Mucosa of stomach (tissue), 1 donor: Measurements from ENCODE around the gene NAALAD2.
"Not testable (repeated sequence)": the region's sequence is repeated elsewhere in the genome, so short reads cannot be mapped to it uniquely, and the experiment has no call there.

Experiments
- H3K27me3 ChIP-seq: one replicate; pipeline ENCODE4 v1.7.0; 2013; ENCODE audit warnings: mild to moderate bottlenecking, low read length; ENCODE audit not compliant: control insufficient read depth, insufficient read depth
- H3K36me3 ChIP-seq: one replicate; pipeline ENCODE4 v1.7.0; 2013; ENCODE audit warnings: low read length; ENCODE audit not compliant: control insufficient read depth, insufficient read depth
- H3K4me1 ChIP-seq: one replicate; pipeline ENCODE4 v1.7.0; 2013; ENCODE audit warnings: mild to moderate bottlenecking, low read length; ENCODE audit not compliant: control insufficient read depth, insufficient read depth
- H3K4me3 ChIP-seq: one replicate; pipeline ENCODE4 v1.7.0; 2013; ENCODE audit warnings: low read length
- H3K9ac ChIP-seq: one replicate; pipeline ENCODE4 v1.7.0; 2013; ENCODE audit warnings: mild to moderate bottlenecking, low read length, moderate library complexity
- H3K9me3 ChIP-seq: one replicate; pipeline ENCODE4 v1.7.0; 2013; ENCODE audit warnings: mild to moderate bottlenecking, low read length, moderate library complexity; ENCODE audit not compliant: control insufficient read depth
- donor health status: Pancreatic carcinoma.

NAALAD2 gene

DNA sequence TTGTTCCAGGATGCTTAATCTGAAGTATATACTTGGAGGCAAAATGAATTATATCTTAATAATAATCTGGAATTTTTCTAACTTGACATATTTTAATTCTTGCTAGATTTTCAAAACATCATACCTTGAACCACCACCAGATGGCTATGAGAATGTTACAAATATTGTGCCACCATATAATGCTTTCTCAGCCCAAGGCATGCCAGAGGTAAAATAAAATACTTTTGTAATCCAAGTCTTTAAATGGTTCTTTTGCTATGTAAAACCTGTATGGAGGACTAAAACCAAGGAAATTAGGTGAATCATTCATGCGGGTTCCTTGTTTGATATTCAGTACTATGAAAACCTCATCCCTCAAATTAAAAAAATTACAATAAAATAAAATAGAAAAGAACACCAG lies 14.4 kb downstream of the NAALAD2 start:
- Histone ChIP-seq H3K4me3 (no peak overlapping the region), H3K27me3 (no peaks in the 10 kb centered on the region), H3K36me3 (no peaks in the 10 kb centered on the region), H3K9ac (no peak overlapping the region), H3K4me1 (no peaks in the 10 kb centered on the region), H3K9me3 (no peaks in the 10 kb centered on the region)

DNA sequence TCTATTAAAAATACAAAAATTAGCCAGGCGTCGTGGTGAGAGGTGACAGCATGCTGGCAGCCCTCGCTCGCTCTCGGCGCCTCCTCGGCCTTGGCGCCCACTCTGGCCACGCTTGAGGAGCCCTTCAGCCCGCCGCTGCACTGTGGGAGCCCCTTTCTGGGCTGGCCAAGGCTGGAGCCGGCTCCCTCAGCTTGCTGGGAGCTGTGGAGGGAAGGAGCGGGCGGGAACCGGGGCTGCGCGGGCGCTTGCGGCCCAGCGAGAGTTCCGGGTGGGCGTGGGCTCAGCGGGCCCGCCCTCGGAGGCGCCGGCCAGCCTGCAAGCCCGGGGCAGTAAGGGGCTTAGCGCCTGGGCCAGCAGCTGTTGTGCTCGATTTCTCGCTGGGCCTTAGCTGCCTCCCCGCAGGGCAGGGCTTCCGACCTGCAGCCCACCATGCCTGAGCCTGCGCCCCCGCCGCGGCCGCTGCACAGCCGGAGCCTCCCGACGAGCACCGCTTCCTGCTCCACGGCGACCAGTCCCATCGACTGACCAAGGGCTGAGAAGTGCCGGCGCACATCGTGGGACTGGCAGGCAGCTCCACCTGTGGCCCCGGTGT lies 32.6 kb downstream of the NAALAD2 start:
- not testable (repeated sequence) for H3K9me3 ChIP-seq, H3K36me3 ChIP-seq, H3K27me3 ChIP-seq, H3K9ac ChIP-seq, H3K4me1 ChIP-seq, H3K4me3 ChIP-seq

DNA sequence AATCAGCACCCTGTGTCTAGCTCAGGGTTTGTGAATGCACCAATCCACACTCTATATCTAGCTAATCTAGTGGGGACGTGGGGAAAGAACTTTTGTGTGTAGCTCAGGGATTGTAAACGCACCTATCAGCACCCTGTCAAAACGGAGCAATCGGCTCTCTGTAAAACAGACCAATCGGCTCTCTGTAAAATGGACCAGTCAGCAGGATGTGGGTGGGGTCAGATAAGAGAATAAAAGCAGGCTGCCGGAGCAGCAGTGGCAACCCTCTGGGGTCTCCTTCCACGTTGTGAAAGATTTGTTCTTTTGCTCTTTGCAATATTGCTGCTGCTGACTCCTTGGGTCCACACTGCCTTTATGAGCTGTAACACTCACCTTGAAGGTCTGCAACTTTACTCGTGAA lies 33.2 kb downstream of the NAALAD2 start:
- H3K27me3 ChIP-seq, H3K36me3 ChIP-seq: not testable (repeated sequence)

DNA sequence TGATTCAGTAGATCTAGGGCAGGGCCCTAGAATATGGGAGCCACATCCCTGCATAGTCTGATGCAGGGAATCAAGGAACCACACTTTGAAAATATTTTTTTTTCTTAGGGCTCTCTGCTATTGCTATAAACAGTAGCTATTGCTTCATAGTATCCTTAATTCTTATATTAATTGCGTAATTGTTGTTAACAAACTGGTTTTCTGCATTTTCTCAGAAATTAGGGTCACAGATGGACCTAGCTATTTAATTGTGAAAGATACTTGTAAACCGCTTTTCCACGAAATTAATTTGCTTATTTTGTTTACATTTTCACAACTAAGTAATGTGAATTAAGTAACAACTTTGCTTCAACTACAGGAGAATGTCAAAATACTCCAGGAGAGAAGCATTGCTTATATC lies 34.1 kb downstream of the NAALAD2 start:
- Histone ChIP-seq H3K27me3 (no peaks in the 10 kb centered on the region), H3K4me1 (no peaks in the 10 kb centered on the region), H3K4me3 (no peak overlapping the region), H3K9me3 (no peaks in the 10 kb centered on the region), H3K9ac (no peak overlapping the region), H3K36me3 (no peaks in the 10 kb centered on the region)

More for the DNA sequence above, 33.2 kb downstream of the NAALAD2 start:
- not testable (repeated sequence) for H3K9ac ChIP-seq, H3K9me3 ChIP-seq, H3K4me3 ChIP-seq, H3K4me1 ChIP-seq

DNA sequence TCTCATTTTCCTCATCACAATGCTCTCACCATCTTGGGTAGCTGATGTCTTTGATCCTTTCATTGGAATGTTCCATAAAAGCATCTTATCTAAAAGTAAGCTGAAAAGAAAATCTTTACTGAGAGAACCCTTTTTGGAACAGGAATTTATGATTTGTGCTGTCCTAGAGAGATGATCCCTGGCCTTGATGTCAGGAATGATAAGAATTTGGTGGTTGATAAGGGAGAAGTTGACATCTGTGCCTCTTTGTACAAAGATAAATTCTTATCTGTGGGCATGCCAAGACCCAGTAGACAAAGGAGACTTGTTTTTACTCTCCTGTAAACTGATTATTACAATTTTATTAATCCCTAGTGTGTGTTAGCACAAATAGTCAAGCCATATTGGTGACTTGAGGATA lies 36.9 kb downstream of the NAALAD2 start:
- Histone ChIP-seq H3K27me3 (no peaks in the 10 kb centered on the region), H3K36me3 (no peaks in the 10 kb centered on the region), H3K4me1 (no peaks in the 10 kb centered on the region), H3K9ac (no peak overlapping the region), H3K9me3 (no peaks in the 10 kb centered on the region), H3K4me3 (no peak overlapping the region)

DNA sequence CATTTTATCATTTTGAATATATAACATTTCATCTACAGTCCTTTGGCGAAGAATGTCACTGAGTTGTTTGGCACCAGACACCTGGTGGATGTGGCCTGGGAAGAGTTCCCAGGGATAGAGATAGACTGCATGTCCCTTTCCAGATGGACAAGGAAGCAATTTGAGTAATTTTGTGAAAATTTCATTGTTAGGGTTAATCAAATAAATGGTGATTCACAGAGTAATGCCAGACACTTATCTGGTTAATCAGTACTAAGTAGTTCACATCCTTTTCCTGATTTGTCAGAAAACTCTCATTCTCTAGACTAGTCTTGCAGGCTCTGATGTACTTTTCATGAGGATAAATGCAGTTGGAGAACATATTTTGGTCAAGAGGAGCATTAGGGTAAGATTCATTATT lies 41.6 kb downstream of the NAALAD2 start:
- no peaks in the 10 kb centered on the region for H3K27me3 ChIP-seq
- no peak overlapping the region for H3K9ac ChIP-seq
- no peaks in the 10 kb centered on the region for H3K9me3 ChIP-seq
- H3K4me3 ChIP-seq: no peak overlapping the region
- no peaks in the 10 kb centered on the region for H3K4me1 ChIP-seq
- H3K36me3 ChIP-seq: no peaks in the 10 kb centered on the region

DNA sequence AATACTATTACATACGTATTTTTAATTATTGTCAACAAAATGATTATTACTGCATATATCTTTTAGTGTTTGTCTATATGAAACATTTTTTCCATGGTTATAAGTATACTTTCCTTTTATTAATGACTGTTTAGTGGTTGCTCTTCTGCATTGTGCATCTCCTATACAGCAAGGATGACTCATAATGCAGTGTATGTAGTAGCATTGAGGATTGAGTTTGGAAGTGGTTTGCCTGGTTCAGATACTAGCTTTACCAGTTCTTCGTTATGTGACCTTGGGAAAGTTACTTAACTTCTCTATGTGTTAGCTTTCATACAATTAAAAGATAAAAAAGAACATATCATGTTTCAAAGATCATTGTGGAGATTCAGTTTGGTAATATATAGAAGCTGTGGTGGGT lies 44.3 kb downstream of the NAALAD2 start:
- no peaks in the 10 kb centered on the region for H3K36me3 ChIP-seq
- H3K9ac ChIP-seq: no peak overlapping the region
- no peak overlapping the region for H3K4me3 ChIP-seq
- no peaks in the 10 kb centered on the region for H3K4me1 ChIP-seq
- no peaks in the 10 kb centered on the region for H3K27me3 ChIP-seq
- no peaks in the 10 kb centered on the region for H3K9me3 ChIP-seq

DNA sequence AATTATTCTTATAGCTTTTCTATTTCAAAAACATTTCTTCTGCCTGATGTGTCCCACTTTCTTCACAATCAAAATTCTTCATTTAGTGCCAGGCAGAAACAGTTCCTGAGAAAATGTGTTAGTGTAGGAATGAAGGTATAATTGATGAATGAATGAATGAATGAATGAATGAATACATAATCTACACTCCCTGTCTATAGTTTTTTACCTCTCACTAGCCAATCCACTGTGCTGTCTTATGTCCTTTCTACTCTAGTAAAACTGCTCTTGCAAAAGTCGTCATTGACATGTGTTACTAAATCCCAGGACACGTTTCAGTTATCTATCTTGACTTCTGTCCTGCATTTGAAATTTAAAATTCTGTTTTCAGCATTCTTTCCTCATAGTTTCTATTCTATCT lies 45.5 kb downstream of the NAALAD2 start:
- Histone ChIP-seq H3K9me3 (no peaks in the 10 kb centered on the region), H3K36me3 (no peaks in the 10 kb centered on the region), H3K9ac (no peak overlapping the region), H3K4me1 (no peaks in the 10 kb centered on the region), H3K27me3 (no peaks in the 10 kb centered on the region), H3K4me3 (no peak overlapping the region)

DNA sequence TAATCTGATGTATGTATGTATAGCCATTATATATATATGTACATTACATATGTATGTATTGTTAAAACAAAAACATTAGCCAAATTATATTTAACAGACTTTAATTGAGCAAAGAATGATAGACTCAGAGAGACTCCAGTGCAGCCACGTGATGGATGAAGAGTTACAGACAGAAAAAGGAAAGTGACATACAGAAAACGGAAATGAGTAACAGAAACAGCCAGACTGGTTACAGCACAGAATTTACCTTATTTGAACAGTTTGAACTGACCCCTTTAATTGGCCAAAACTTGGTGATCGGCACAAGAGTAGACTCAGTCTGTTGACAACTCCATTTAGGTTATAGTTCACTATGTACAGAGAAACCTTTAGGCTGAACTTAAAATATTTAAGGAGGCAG lies 53.4 kb downstream of the NAALAD2 start:
- Histone ChIP-seq H3K27me3 (no peaks in the 10 kb centered on the region), H3K9ac (no peak overlapping the region), H3K4me1 (no peaks in the 10 kb centered on the region), H3K36me3 (no peaks in the 10 kb centered on the region), H3K9me3 (no peaks in the 10 kb centered on the region), H3K4me3 (no peak overlapping the region)

DNA sequence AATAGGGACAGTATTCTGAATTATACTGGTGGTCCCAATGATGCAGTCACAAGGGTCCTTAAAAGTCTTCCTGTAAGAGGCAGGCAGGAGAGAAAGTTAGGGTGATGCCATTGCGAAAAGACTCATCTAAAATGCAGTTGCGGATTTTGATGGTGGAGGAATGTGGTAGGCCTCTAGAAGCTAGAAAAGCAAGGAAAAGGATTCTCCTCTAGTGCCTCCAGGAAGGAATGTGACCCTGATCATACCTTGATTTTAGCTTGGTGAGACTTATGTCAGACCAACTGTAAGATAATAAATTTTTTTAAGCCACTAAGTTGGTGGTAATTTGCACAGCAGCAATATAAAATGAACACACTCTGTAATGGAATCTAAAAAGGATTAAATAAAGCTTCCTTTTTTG lies 54.5 kb downstream of the NAALAD2 start:
- H3K36me3 ChIP-seq: no peaks in the 10 kb centered on the region

DNA sequence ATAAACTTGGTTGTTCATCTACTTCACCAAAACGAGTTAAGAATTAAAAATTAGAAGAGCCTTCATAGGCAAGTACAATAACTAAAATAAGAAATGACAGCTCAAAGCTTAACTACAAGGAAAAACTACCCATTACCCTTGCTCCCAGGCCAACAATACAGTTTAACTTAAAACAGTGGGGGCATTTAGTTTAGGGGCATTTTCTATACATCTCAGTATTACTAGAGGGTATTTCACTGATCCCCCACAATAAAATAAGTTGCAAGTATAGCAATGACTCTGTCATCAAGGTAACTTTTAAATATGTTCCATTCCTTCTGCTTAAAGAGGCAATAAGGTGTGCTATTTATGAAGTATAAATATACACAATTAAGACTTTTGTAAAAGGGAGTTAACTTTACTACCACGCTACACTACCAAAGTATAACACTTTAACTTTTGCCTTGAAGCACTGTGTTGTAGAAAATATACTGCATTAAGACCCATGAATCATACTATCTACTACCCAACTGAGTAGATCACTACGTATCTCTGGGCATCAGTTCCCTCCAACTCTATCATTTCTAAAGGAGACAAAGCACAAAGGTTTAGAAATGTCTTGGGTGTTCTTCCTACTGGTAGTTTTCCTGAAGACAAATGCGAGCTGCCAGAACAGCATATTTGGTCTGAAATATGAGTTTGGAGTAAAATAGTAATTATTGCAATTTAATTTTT lies 58.6 kb downstream of the NAALAD2 start:
- Histone ChIP-seq H3K27me3 (no peaks in the 10 kb centered on the region), H3K36me3 (no peaks in the 10 kb centered on the region)

More for the DNA sequence above, 54.5 kb downstream of the NAALAD2 start:
- Histone ChIP-seq H3K27me3 (no peaks in the 10 kb centered on the region), H3K4me3 (no peak overlapping the region), H3K4me1 (no peaks in the 10 kb centered on the region), H3K9me3 (no peaks in the 10 kb centered on the region), H3K9ac (no peak overlapping the region)

DNA sequence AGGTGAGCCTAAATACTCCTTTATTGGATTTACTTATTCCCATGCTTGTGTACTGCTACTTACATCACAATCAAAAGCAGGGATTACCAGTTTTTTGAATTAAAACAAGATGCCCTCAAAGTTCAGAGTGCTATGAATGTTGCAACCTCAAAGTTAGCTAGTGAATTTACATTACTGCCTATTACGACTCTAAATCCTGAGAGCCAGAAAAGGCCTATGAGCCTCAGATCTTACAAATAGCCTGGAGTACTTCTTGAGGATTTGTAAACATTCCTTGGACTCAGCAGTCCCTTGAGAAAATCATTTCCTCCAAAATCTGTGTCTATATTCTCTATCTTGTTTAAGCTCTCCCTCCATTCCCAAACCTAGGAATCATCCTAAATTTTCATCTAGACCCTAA lies 62.9 kb downstream of the NAALAD2 start:
- H3K36me3 ChIP-seq: no peaks in the 10 kb centered on the region

More for the DNA sequence above, 58.6 kb downstream of the NAALAD2 start:
- no peak overlapping the region for H3K4me3 ChIP-seq
- no peaks in the 10 kb centered on the region for H3K9me3 ChIP-seq
- H3K4me1 ChIP-seq: no peaks in the 10 kb centered on the region
- H3K9ac ChIP-seq: no peak overlapping the region

DNA sequence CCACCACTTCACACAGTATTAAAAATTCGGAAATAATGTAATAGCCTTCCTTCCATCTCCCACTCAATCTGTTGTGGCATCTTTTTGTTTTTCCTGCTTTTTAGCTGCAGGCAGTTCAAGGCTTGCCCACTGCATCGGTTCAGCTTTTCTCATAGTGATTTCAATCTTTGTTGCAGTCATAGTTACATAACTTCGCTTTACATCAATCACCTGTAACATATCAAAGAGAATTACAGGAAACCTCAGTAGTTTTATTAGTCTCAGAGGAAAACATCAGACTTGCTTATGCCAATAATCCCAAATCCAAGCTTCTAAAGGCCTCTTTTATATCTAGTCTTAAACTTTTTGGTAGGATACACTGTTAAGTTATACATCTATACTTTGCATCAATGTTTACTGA lies 67.9 kb downstream of the NAALAD2 start:
- no peak overlapping the region for H3K9ac ChIP-seq
- no peaks in the 10 kb centered on the region for H3K9me3 ChIP-seq
- no peaks in the 10 kb centered on the region for H3K27me3 ChIP-seq
- H3K4me3 ChIP-seq: no peak overlapping the region
- H3K4me1 ChIP-seq: no peaks in the 10 kb centered on the region
- H3K36me3 ChIP-seq: no peaks in the 10 kb centered on the region

More for the DNA sequence above, 62.9 kb downstream of the NAALAD2 start:
- Histone ChIP-seq H3K4me1 (no peaks in the 10 kb centered on the region), H3K9me3 (no peaks in the 10 kb centered on the region), H3K4me3 (no peak overlapping the region), H3K9ac (no peak overlapping the region), H3K27me3 (no peaks in the 10 kb centered on the region)
